ENCODE measurements around the gene NEAT1.
"Not testable (repeated sequence)": the region's sequence is repeated elsewhere in the genome, so short reads cannot be mapped to it uniquely, and the experiment has no call there.

DNA sequence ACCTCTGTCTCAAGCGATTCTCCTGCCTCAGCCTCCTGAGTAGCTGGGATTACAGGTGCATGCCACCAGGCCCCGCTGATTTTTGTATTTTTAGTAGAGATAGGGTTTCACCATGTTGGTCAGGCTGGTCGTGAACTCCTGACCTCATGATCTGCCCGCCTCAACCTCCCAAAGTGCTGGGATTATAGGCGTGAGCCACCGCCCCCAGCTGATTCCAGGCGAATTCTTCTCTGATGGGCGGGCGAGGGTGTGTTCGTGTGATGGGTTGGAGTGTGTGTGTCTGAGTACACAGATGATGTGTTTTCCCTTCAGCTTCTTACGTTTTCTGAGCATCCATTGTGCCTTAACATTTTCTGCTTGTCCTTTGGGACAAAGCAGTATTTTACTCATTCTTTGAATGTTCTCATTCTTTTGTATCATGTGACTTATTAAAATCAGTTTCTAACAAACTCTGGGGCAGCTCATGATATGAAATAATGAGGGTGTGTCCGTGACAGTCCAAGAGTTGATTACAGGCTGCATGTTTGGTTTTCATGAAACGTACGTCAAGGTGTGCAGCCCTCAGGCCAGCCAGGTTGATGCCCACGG lies 9.4 kb upstream of the NEAT1 start:
- not testable (repeated sequence) for TF ChIP-seq POLR2A (IDR thresholded peaks at IDR 0.05)
- TF ChIP-seq, protein P1, sequence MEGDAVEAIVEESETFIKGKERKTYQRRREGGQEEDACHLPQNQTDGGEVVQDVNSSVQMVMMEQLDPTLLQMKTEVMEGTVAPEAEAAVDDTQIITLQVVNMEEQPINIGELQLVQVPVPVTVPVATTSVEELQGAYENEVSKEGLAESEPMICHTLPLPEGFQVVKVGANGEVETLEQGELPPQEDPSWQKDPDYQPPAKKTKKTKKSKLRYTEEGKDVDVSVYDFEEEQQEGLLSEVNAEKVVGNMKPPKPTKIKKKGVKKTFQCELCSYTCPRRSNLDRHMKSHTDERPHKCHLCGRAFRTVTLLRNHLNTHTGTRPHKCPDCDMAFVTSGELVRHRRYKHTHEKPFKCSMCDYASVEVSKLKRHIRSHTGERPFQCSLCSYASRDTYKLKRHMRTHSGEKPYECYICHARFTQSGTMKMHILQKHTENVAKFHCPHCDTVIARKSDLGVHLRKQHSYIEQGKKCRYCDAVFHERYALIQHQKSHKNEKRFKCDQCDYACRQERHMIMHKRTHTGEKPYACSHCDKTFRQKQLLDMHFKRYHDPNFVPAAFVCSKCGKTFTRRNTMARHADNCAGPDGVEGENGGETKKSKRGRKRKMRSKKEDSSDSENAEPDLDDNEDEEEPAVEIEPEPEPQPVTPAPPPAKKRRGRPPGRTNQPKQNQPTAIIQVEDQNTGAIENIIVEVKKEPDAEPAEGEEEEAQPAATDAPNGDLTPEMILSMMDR (IDR thresholded peaks at IDR 0.05), result not testable (repeated sequence)

Data from body of pancreas (tissue), 4 donors.